Stimulated activated CD4-positive, alpha-beta T cell treated with anti-CD3 and anti-CD28 coated beads, Interleukin-2, amount 100 ng/mL, for 4 hours (primary cell): ENCODE measurements around the gene SECTM1.
"Not testable (repeated sequence)": the region's sequence is repeated elsewhere in the genome, so short reads cannot be mapped to it uniquely, and the experiment has no call there.

Experiments used
- DNase-seq: peaks from one replicate; pipeline ENCODE4 v3.0.0-alpha.2; 2020; ENCODE audit warnings: low read depth

The SECTM1 gene

DNA sequence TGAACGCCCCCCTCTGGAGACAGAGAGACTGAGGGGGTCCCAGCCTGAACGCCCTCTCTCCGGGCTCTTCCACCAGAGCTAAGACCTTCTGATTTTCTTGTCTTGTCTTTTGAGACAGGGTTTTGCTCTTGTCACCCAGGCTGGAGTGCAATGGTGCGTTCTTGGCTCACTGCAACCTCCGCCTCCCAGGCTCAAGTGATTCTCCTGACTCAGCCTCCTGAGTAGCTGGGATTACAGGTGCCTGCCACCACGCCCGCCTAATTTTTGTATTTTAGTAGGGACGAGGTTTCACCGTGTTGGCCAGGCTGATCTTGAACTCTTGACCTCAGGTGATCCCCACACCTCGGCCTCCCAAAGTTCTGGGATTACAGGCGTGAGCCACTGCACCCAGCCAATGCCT lies 14.4 kb upstream of the SECTM1 start:
- DNase-seq, result not testable (repeated sequence)

GRCh38 chr17:82346342-82347300 lies 13.1 kb upstream of the SECTM1 start:
- no peak for DNase-seq

DNA sequence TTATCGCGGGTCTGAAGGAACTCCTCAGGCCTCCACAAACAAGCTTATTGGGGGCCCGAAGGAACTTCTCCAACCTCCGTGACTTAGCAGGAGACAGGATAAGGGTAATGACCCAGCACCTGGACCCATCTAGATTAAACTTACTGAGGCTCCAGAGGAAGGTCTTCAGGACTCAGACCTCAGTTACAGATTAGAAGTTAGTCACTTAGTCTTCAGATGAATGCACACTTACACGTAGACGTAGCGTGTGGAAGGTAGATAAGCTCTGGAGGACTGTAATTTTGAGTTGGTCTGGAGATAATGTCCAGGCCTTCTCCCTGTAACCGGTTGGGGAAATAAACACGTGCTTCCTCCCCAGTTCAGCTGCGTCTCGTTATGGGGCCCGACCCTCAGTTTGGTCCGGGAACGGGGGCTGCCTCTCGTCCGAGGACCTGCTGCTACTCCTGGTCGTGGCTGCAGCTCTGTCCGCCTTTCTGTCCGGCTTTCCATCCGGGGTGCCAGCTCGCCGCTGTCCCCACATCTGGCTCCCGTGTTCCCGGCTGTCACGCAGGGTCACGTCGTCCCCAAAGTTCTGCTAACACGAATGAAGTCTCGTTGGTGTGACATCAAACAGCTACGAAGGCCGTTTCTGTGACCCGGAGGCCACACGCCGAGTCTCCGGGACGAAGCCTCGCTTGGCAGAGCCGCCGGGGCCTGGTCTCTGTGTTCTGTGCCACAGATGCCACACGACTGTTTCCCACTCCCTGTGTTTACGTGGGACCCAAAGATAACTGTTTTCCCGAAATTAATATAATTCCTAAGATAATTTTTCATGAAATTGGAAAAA lies 11.8 kb upstream of the SECTM1 start:
- DNase-seq, result no peak

GRCh38 chr17:82344175-82344907 lies 10.8 kb upstream of the SECTM1 start:
- no peak for DNase-seq

DNA sequence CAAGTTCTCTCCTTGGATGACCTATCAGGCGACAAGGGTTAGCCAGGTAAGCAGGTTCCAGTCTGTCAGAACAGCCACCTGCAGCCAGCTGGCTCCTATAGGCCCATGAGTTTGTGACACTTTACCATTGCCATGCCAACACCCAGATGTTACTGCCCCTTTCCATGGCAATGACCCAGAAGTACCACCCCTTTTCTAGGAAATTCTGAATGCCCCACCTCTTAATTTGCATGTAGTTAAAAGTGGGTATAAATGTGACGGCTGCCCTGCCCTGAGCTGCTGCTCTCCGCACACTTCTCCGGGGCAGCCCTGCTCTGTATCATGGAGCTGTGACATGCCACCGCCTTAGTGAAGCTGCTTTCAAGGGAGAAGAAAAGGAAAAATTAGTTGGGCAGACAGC lies 10.0 kb upstream of the SECTM1 start:
- no peak for DNase-seq

DNA sequence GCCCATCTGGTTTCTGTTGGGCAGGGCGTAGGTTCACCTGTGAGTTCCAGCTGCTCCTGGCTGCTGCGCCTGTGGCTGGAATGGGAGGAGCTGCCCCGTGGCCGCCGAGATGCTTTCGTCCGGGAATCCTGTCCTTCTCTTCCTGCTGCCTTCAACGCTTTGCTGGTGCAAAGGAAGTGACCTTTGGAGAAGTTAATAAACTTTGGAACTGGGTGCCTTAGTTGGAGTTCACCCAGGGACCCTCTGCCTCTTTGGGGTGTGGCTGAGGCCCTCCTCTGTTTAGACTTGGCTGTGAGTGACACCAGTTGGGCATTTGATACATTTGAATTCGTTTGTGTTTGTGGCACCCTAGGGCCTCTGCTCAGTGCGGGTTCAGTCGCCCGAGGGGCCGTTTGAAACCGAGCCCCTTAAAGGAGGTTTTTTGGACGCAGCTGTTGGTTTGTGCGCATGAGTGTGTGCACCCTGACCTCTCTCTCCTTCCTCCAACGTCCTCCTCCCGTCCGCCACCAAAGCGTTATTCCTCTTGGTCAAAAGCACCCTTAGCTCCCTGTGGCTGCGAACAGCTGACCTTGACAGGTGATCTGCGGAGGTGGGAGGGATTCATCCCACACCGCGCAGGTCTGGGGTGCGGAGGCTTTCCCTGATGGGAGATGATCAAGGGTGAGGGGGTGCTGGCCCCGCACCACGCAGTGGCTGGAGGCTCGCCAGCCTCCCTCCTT lies 9.0 kb upstream of the SECTM1 start:
- no peak for DNase-seq

GRCh38 chr17:82339634-82340580 lies 6.3 kb upstream of the SECTM1 start:
- DNase-seq, result no peak

- no peak for DNase-seq
These were observed 5.5 kb upstream of the SECTM1 start for GRCh38 chr17:82338858-82339633.

- DNase-seq, result no peak
These were observed 1.2 kb upstream of the SECTM1 start for GRCh38 chr17:82334622-82335394.

GRCh38 chr17:82334204-82334621 lies 647 bp upstream of the SECTM1 start:
- DNase-seq, result no peak

- no peak for DNase-seq
These were observed 792 bp downstream of the SECTM1 start for GRCh38 chr17:82332669-82333278.

- DNase-seq, result no peak
These were observed 2.1 kb downstream of the SECTM1 start for GRCh38 chr17:82331345-82331939.

- DNase-seq, result no peak
These were observed 3.0 kb downstream of the SECTM1 start for GRCh38 chr17:82330322-82331239.

- DNase-seq, result no peak
These were observed 3.8 kb downstream of the SECTM1 start for GRCh38 chr17:82329683-82330321.

GRCh38 chr17:82328994-82329507 lies 4.5 kb downstream of the SECTM1 start:
- no peak for DNase-seq
